OCI-LY3 (cell line): ENCODE measurements around the gene MPND.

Source experiments
- H2AFZ ChIP-seq: fragments of 200-600, 300-600 bp; shearing (Covaris generic); 2 replicates; pipeline ENCODE4 v1.6.0; 2014; ENCODE audit warnings: antibody characterized with exemption, low read depth, low read length
- H3K27ac ChIP-seq: fragments of 200-600, 300-600 bp; sonication (generic); 2 replicates; pipeline ENCODE4 v1.5.1; 2014; ENCODE audit warnings: mild to moderate bottlenecking, low read length, moderate library complexity, mixed read lengths
- H3K27me3 ChIP-seq: fragments of 200-600, 300-600 bp; sonication (generic); 2 replicates; pipeline ENCODE4 v1.6.1; 2014; ENCODE audit warnings: low read depth, low read length, mixed read lengths
- H3K36me3 ChIP-seq: fragments of 200-600, 300-600 bp; sonication (generic); replicated peaks from 2 replicates; pipeline ENCODE3; 2014; ENCODE audit warnings: low read depth, low read length, mixed read lengths
- H3K4me1 ChIP-seq: fragments of 300-600, 200-600 bp; sonication (generic); 2 replicates; pipeline ENCODE4 v1.6.1; 2014; ENCODE audit warnings: low read length, mixed read lengths
- H3K4me2 ChIP-seq: fragments of 200-600, 300-600 bp; sonication (generic); 2 replicates; pipeline ENCODE4 v1.6.1; 2014; ENCODE audit warnings: low read length, mixed read lengths
- H3K4me3 ChIP-seq: fragments of 300-600, 200-600 bp; sonication (generic); 2 replicates; pipeline ENCODE4 v1.5.1; 2014; ENCODE audit warnings: antibody characterized with exemption, mild to moderate bottlenecking, low read length, moderate library complexity
- H3K79me2 ChIP-seq: fragments of 300-600, 200-600 bp; shearing (Covaris generic); 2 replicates; pipeline ENCODE4 v1.6.1; 2014; ENCODE audit warnings: mild to moderate bottlenecking, low read length, mixed read lengths
- H3K9ac ChIP-seq: fragments of 300-600, 200-600 bp; shearing (Covaris generic); 2 replicates; pipeline ENCODE4 v1.6.0; 2014; ENCODE audit warnings: mild to moderate bottlenecking, low read length, moderate library complexity
- H3K9me3 ChIP-seq: fragments of 200-600, 300-600 bp; shearing (Covaris generic); 2 replicates; pipeline ENCODE4 v1.6.1; 2014; ENCODE audit warnings: low read length, mixed read lengths; ENCODE audit not compliant: insufficient read depth
- H4K20me1 ChIP-seq: fragments of 200-600, 300-600 bp; sonication (generic); 2 replicates; pipeline ENCODE4 v1.6.1; 2016; ENCODE audit warnings: low read length, mixed read lengths; ENCODE audit not compliant: insufficient read depth
- EZH2phosphoT487 ChIP-seq: fragments of 200-600 bp; shearing (Covaris generic); IDR thresholded peaks from 2 replicates; pipeline ENCODE4 v1.6.1; 2018; ENCODE audit warnings: antibody characterized with exemption, mixed run types, low read depth
- TF ChIP-seq, protein P1 (sequence below): fragments of 200-600, 300-600 bp; sonication (generic); IDR thresholded peaks from 2 replicates; pipeline ENCODE4 v1.5.1; 2014; ENCODE audit warnings: antibody characterized with exemption, low read length, low read depth

Gene MPND

DNA sequence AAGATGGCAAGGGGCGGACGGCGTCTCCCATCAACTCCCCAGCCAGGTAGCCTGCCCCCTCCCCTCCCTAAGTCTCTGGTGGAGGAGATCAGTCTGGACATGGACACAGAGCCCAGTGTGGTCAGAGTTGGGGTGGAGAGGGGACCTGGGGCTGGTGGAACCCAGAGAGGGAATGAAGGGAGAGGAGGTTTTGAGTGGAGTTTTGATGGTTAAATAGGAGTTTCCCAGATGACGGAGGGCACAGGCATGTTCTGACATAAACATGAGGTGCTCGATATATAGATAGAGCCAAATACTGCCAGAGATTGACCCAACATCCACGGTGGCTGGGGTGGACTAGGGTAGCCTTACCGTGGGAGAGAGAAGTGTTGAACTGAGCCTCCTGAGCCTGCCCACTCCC lies 24.9 kb upstream of the MPND start:
- Histone ChIP-seq H3K9me3 (no peaks in the 10 kb centered on the region), H4K20me1 (no peaks in the 10 kb centered on the region), H3K36me3 (peaks cover 9% of the 10 kb centered on the region), H3K4me3 (no peak overlapping the region), H2AFZ (no peak overlapping the region), H3K9ac (no peak overlapping the region), H3K4me1 (no peaks in the 10 kb centered on the region), H3K27ac (no peak overlapping the region), H3K4me2 (no peak overlapping the region), H3K27me3 (no peaks in the 10 kb centered on the region), H3K79me2 (no peaks in the 10 kb centered on the region)
- TF ChIP-seq EZH2phosphoT487: no peak
- TF ChIP-seq, protein P1, sequence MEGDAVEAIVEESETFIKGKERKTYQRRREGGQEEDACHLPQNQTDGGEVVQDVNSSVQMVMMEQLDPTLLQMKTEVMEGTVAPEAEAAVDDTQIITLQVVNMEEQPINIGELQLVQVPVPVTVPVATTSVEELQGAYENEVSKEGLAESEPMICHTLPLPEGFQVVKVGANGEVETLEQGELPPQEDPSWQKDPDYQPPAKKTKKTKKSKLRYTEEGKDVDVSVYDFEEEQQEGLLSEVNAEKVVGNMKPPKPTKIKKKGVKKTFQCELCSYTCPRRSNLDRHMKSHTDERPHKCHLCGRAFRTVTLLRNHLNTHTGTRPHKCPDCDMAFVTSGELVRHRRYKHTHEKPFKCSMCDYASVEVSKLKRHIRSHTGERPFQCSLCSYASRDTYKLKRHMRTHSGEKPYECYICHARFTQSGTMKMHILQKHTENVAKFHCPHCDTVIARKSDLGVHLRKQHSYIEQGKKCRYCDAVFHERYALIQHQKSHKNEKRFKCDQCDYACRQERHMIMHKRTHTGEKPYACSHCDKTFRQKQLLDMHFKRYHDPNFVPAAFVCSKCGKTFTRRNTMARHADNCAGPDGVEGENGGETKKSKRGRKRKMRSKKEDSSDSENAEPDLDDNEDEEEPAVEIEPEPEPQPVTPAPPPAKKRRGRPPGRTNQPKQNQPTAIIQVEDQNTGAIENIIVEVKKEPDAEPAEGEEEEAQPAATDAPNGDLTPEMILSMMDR: no peak

DNA sequence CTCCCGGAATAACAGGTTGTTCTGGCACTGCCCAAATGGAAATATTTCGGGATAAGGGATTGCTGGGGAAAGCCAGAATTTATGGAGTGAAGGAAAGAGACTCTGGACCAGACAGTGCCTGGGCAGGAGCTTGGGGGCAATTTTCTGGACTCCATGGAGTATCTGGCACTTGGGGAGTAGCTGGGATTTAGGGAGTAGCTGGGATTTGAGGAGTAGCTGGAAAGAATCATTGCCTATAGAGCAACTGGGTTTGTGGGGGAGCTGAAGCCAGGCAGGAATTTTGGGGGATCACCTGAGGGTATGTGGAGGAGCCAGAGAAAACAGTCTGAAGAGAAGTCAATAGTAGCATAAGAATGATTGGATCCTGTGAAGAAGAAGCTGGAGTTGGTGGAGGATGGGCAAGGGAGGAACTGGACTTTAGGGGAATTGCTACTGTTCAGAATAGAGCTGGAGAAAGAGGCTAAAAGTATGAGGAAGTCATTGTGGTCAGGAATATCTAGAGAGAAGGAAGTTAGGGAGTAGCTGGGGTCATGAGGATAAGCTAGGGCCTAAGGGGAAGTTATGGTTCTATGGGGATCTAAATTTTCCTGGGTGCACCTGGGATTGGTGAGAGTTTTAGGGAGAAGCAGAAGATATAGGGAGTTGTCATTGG lies 24.2 kb upstream of the MPND start:
- Histone ChIP-seq H3K27me3 (no peaks in the 10 kb centered on the region), H4K20me1 (no peaks in the 10 kb centered on the region), H3K4me2 (no peak overlapping the region), H3K4me1 (no peaks in the 10 kb centered on the region), H3K9me3 (no peaks in the 10 kb centered on the region), H3K79me2 (no peaks in the 10 kb centered on the region), H3K36me3 (peaks cover 9% of the 10 kb centered on the region), H2AFZ (no peak overlapping the region), H3K27ac (no peak overlapping the region), H3K4me3 (no peak overlapping the region), H3K9ac (no peak overlapping the region)
- TF ChIP-seq, protein P1: no peak
- TF ChIP-seq EZH2phosphoT487: no peak

GRCh38 chr19:4320419-4320818 lies 22.9 kb upstream of the MPND start:
- no peak overlapping the region for H3K9ac ChIP-seq
- H3K4me2 ChIP-seq: no peak overlapping the region
- H3K4me3 ChIP-seq: no peak overlapping the region
- H2AFZ ChIP-seq: no peak overlapping the region
- H3K79me2 ChIP-seq: no peaks in the 10 kb centered on the region
- no peaks in the 10 kb centered on the region for H4K20me1 ChIP-seq
- no peak overlapping the region for H3K27ac ChIP-seq
- no peak for TF ChIP-seq EZH2phosphoT487
- TF ChIP-seq, protein P1: no peak
- no peaks in the 10 kb centered on the region for H3K4me1 ChIP-seq
- peaks cover 9% of the 10 kb centered on the region for H3K36me3 ChIP-seq
- no peaks in the 10 kb centered on the region for H3K9me3 ChIP-seq
- H3K27me3 ChIP-seq: no peaks in the 10 kb centered on the region

- Histone ChIP-seq H3K4me1 (no peaks in the 10 kb centered on the region), H3K36me3 (peaks cover 9% of the 10 kb centered on the region), H4K20me1 (no peaks in the 10 kb centered on the region), H3K27me3 (no peaks in the 10 kb centered on the region), H3K79me2 (no peaks in the 10 kb centered on the region), H3K4me3 (no peak overlapping the region), H3K9me3 (no peaks in the 10 kb centered on the region), H3K9ac (no peak overlapping the region), H3K4me2 (no peak overlapping the region), H3K27ac (no peak overlapping the region), H2AFZ (no peak overlapping the region)
- TF ChIP-seq, protein P1: no peak
- no peak for TF ChIP-seq EZH2phosphoT487
These were observed 20.3 kb upstream of the MPND start for GRCh38 chr19:4322942-4323665.
